GM19324 (cell line): ENCODE measurements around the gene NODAL.

ENCODE experiments used
- ATAC-seq: cut with Tn5 transposase; IDR thresholded peaks from one replicate; pipeline ENCODE4 v1.9.1; 2021; ENCODE audit warnings: mild to moderate bottlenecking, moderate library complexity; ENCODE audit not compliant: unreplicated experiment, low FRiP score

NODAL gene

DNA sequence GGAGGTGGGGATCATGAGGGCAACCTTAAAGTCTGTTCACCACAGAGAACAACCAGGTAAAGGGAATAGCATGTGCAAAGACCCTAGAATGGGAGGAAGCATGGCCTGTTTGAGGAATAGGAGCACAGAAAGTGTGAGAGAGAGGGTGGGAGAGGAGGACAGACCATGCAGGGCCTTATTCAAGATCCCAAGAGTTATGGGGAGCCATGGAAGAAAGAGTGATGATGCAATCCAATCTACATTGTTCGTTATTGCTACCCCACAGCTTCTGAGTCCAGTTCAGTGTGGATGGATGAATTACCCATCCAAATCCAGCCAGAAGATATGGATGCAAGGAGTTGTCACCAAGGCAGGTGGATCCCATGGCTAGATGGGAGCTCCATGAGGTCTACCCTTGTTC, 45.3 kb downstream of the NODAL start:
- ATAC-seq: no peak

DNA sequence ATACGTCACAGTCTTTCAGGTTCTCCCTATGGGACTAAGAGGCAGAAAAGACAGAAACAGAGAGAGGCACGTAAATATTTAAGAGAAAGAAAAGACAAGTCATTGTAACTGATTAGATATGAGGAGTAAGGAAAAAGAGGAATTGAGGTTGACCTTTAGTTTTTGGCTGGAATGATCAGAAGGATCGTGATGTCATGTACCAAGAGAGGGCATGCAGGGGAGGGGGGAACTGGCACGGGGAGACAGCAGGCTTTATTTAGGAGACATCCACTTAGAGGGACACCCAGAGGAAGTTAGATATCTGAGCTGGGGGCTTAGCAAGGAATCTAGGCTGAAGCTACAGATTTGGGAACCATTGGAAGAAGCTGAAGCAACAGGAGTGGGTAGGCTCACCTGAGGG, 49.8 kb downstream of the NODAL start:
- no peak for ATAC-seq
